K562 (cell line): Measurements from ENCODE around the gene NT5C1A. TPM values are rescaled to one million over a fixed set of nuclear protein-coding genes. Genes with fewer than 3 reads are reported as not detected.

Source experiments
- ATAC-seq: fragments of 200-7000 bp; cut with Tn5 transposase; 3 replicates; pipeline ENCODE4 v1.9.1; 2020; ENCODE audit warnings: moderate library complexity
- BruUV-seq: library from RNA; stranded (reverse); fragments of 400-500 nt; replicated peaks from 2 replicates; lab custom pipeline; 2021; lab: Mats Ljungman, UMichigan
- CTCF ChIA-PET: fragments of 300-600 bp; formaldehyde crosslinking; extraction: SDS; loops from one replicate; lab custom pipeline; 2021; ENCODE audit warnings: low intra/inter-chr PET ratio; lab: Yijun Ruan, JAX
- POLR2A ChIA-PET: fragments of 300-600, 350-650 bp; sonication (Branson Sonifier 250); formaldehyde crosslinking; extraction: SDS; loops from one replicate; lab custom pipeline; 2021; ENCODE audit warnings: antibody characterized with exemption, inconsistent platforms; lab: Yijun Ruan, JAX
- DNase-seq, 4 experiments: peaks; one replicate each; pipeline versions ENCODE4 v3.0.0 to v3.0.0-alpha.2; 2011 to 2018; ENCODE audit warnings: low spot score in 3 of 4, mixed read lengths in 3 of 4; ENCODE audit errors: extremely low read depth in 1 of 4
- FAIRE-seq: peaks from 2 replicates; lab custom pipeline; 2011; peaks lifted over from hg19 to GRCh38; lab: Jason Lieb, UNC
- H2AFZ ChIP-seq: 2 replicates; pipeline ENCODE4 v1.6.0; 2011; ENCODE audit warnings: low read depth, low read length, control low read depth, inconsistent platforms
- H3K27ac ChIP-seq: fragments of 200-600 bp; 3 replicates; pipeline ENCODE4 v1.8.0; 2011; ENCODE audit warnings: low read depth, mild to moderate bottlenecking, control low read depth, inconsistent platforms, low read length, moderate library complexity, mixed read lengths; ENCODE audit errors: extremely low read depth
- H3K27me3 ChIP-seq, 2 experiments: fragments of 300-600 bp in 1 of 2; 2 replicates in 1 of 2; 3 replicates in 1 of 2; pipeline versions ENCODE4 v1.6.0 to v1.8.0; 2011; ENCODE audit warnings: inconsistent platforms in 2 of 2, low read length in 2 of 2, mild to moderate bottlenecking in 1 of 2, mixed read lengths in 1 of 2, moderate library complexity in 1 of 2; ENCODE audit not compliant: control insufficient read depth in 2 of 2, insufficient read depth in 2 of 2
- H3K36me3 ChIP-seq: fragments of 300-600 bp; 3 replicates; pipeline ENCODE4 v1.8.0; 2011; ENCODE audit warnings: mild to moderate bottlenecking, low read length, inconsistent platforms; ENCODE audit not compliant: control insufficient read depth, insufficient read depth
- H3K4me1 ChIP-seq, 2 experiments: fragments of 200-600 bp in 1 of 2; replicated peaks in 1 of 2; 2 replicates in 1 of 2; 3 replicates in 1 of 2; pipeline versions ENCODE4 v1.5.1 to v1.8.0; 2011; ENCODE audit warnings: inconsistent platforms in 2 of 2, low read length in 2 of 2, mild to moderate bottlenecking in 1 of 2, mixed read lengths in 1 of 2, moderate library complexity in 1 of 2; ENCODE audit not compliant: control insufficient read depth in 2 of 2, insufficient read depth in 2 of 2
- H3K4me2 ChIP-seq: 2 replicates; pipeline ENCODE4 v1.6.1; 2011; ENCODE audit warnings: low read length, control low read depth, inconsistent platforms, mixed read lengths; ENCODE audit not compliant: insufficient read depth
- H3K4me3 ChIP-seq: fragments of 200-600 bp; sonication (generic), shearing (Covaris generic); 2 replicates; pipeline ENCODE4 v1.5.1; 2016; ENCODE audit warnings: control low read depth, inconsistent platforms
- H3K79me2 ChIP-seq: fragments of 200-600 bp; 3 replicates; pipeline ENCODE4 v1.8.0; 2011; ENCODE audit warnings: low read length, inconsistent platforms; ENCODE audit not compliant: control insufficient read depth, insufficient read depth
- H3K9ac ChIP-seq, 2 experiments: 2 replicates each; pipeline versions ENCODE4 v1.6.0 to v1.6.1; 2011; ENCODE audit warnings: low read depth in 2 of 2, low read length in 2 of 2, control low read depth in 1 of 2, inconsistent platforms in 1 of 2, mild to moderate bottlenecking in 1 of 2, mixed read lengths in 1 of 2; ENCODE audit not compliant: insufficient read depth in 1 of 2
- H3K9me1 ChIP-seq: one replicate; pipeline ENCODE4 v1.6.0; 2011; ENCODE audit warnings: inconsistent platforms, mild to moderate bottlenecking, low read length, moderate library complexity; ENCODE audit not compliant: control insufficient read depth, insufficient read depth
- H3K9me3 ChIP-seq: replicated peaks from 2 replicates; pipeline ENCODE4 v1.5.1; 2011; ENCODE audit warnings: low read depth, low read length, inconsistent platforms; ENCODE audit not compliant: control insufficient read depth, insufficient read depth
- H4K20me1 ChIP-seq: replicated peaks from 2 replicates; pipeline ENCODE4 v1.6.1; 2011; ENCODE audit warnings: low read length, inconsistent platforms, mixed read lengths; ENCODE audit not compliant: control insufficient read depth, insufficient read depth
- ADNP ChIP-seq: fragments of 200-800 bp; sonication (Bioruptor generic); IDR thresholded peaks from 2 replicates; pipeline ENCODE4 v1.6.1; 2016; ENCODE audit warnings: missing genetic modification characterization, missing compliant biosample characterization
- ASH1L ChIP-seq: fragments of 450-650 bp; IDR thresholded peaks from 2 replicates; pipeline ENCODE4 v1.6.1; 2018; ENCODE audit warnings: borderline replicate concordance, mild to moderate bottlenecking, low read depth; ENCODE audit not compliant: partially characterized antibody
- BCOR ChIP-seq: fragments of 450-650 bp; IDR thresholded peaks from 2 replicates; pipeline ENCODE4 v1.6.1; 2016
- CHD4 ChIP-seq: fragments of 200-600 bp; sonication (generic); IDR thresholded peaks from 3 replicates; pipeline ENCODE4 v1.6.1; 2012; ENCODE audit warnings: low read depth, mild to moderate bottlenecking, mixed read lengths, low read length, inconsistent platforms; ENCODE audit not compliant: insufficient read depth, insufficient replicate concordance, poor library complexity, severe bottlenecking
- GATA2 ChIP-seq: sonication (generic); formaldehyde crosslinking; IDR thresholded peaks from 2 replicates; pipeline ENCODE4 v1.4.0; 2020; ENCODE audit warnings: mild to moderate bottlenecking, missing genetic modification reagents
- KDM1A ChIP-seq, 2 experiments: fragments of 450-650 bp; IDR thresholded peaks; 2 replicates each; pipeline ENCODE4 v1.6.1; 2016; ENCODE audit warnings: mild to moderate bottlenecking in 2 of 2
- OTX1 ChIP-seq: fragments of 450-650 bp; formaldehyde crosslinking; IDR thresholded peaks from 2 replicates; pipeline ENCODE4 v1.4.0; 2022; ENCODE audit warnings: mild to moderate bottlenecking
- RBM25 ChIP-seq: fragments of 200-400 bp; formaldehyde crosslinking; IDR thresholded peaks from 2 replicates; pipeline ENCODE4 v1.6.1; 2018; ENCODE audit warnings: low read length, low read depth, moderate library complexity; ENCODE audit not compliant: severe bottlenecking
- RCOR1 ChIP-seq, 2 experiments: IDR thresholded peaks; 2 replicates each; pipeline ENCODE4 v1.6.1; 2012; ENCODE audit warnings: low read depth in 2 of 2, low read length in 2 of 2, borderline replicate concordance in 1 of 2, improper control_type of control experiment in 1 of 2
- SMARCA5 ChIP-seq: fragments of 450-650 bp; IDR thresholded peaks from 2 replicates; pipeline ENCODE4 v1.6.1; 2016
- XRCC4 ChIP-seq: IDR thresholded peaks from one replicate; pipeline ENCODE4 v1.6.1; 2011; ENCODE audit not compliant: insufficient read depth, insufficient read length; ENCODE audit errors: extremely low read depth
- ZBTB1 ChIP-seq: sonication (generic); formaldehyde crosslinking; IDR thresholded peaks from 2 replicates; pipeline ENCODE4 v1.8.1; 2023; ENCODE audit warnings: missing genetic modification reagents, low read depth, mild to moderate bottlenecking, borderline replicate concordance
- ZC3H11A ChIP-seq: IDR thresholded peaks from 2 replicates; pipeline ENCODE4 v1.6.1; 2012; ENCODE audit warnings: low read depth, low read length, improper control_type of control experiment
- ZNF224 ChIP-seq: sonication (generic); formaldehyde crosslinking; IDR thresholded peaks from 2 replicates; pipeline ENCODE4 v1.8.0; 2022; ENCODE audit warnings: mild to moderate bottlenecking, missing genetic modification reagents
- ZNF551 ChIP-seq: fragments of 250-450 bp; sonication (Bioruptor Pico); IDR thresholded peaks from 2 replicates; pipeline ENCODE4 v1.5.0; 2021; ENCODE audit warnings: mild to moderate bottlenecking, moderate library complexity
- ZSCAN32 ChIP-seq: fragments of 450-650 bp; formaldehyde crosslinking; IDR thresholded peaks from 2 replicates; pipeline ENCODE4 v1.4.0; 2020; ENCODE audit warnings: mild to moderate bottlenecking, moderate library complexity
- WGBS: fragments of 100-300 bp; shearing (Covaris generic); methylation state at CpG from one replicate; pipeline ENCODE4 v1.1.6; 2016; ENCODE audit warnings: low coverage, mixed read lengths; ENCODE audit not compliant: insufficient coverage; ENCODE audit errors: missing lambda C conversion rate; 5-methylcytosine and 5-hydroxymethylcytosine counted together
- in situ Hi-C: fragments of 300-500 bp; cut with MboI; formaldehyde crosslinking; loops from 4 replicates; pipeline ENCODE4 v1.15.0; 2018; ENCODE audit warnings: inconsistent platforms, mixed read lengths
- intact Hi-C: fragments of 100-400 bp; cut with micrococcal nuclease; formaldehyde crosslinking; loops from 2 replicates; pipeline ENCODE4 v1.14.2; 2022
- polyA plus RNA-seq, 8 experiments: library from polyadenylated mRNA; depleted of rRNA in 4 of 8; stranded (reverse) in 5 of 8; unstranded in 3 of 8; fragments of >200 nt; fragmentation: Nextera tagmentation in 2 of 8; fragmentation: Illumina TruSeq in 1 of 8; extraction: Ambion mirVana in 2 of 8; extraction: Trizol in 1 of 8; gene quantifications; 2 replicates each; pipeline versions ENCODE4 v1.2.1 to v1.2.3, GENCODE V29; 2011 to 2014; ENCODE audit warnings: inconsistent platforms in 1 of 8, missing spikeins in 1 of 8
- total RNA-seq, 7 experiments: library from RNA; depleted of rRNA in 6 of 7; stranded (reverse); fragments of >200 nt in 6 of 7; fragmentation: Illumina TruSeq in 2 of 7; extraction: Trizol in 2 of 7; gene quantifications; 2 replicates each; pipeline versions ENCODE4 v1.2.1 to v1.2.3, GENCODE V29; 2011 to 2021; ENCODE audit warnings: low replicate concordance in 1 of 7
- TF ChIP-seq, protein P1 (sequence below): sonication (generic); formaldehyde crosslinking; IDR thresholded peaks from 2 replicates; pipeline ENCODE4 v1.8.0; 2022; ENCODE audit warnings: missing genetic modification reagents, mild to moderate bottlenecking, borderline replicate concordance

Gene NT5C1A
- total and polyA plus RNA-seq, 9 of the 15 experiments (the other 6 are each of a cell fraction or from before 2014, with no cell fraction given) = not detected

DNA sequence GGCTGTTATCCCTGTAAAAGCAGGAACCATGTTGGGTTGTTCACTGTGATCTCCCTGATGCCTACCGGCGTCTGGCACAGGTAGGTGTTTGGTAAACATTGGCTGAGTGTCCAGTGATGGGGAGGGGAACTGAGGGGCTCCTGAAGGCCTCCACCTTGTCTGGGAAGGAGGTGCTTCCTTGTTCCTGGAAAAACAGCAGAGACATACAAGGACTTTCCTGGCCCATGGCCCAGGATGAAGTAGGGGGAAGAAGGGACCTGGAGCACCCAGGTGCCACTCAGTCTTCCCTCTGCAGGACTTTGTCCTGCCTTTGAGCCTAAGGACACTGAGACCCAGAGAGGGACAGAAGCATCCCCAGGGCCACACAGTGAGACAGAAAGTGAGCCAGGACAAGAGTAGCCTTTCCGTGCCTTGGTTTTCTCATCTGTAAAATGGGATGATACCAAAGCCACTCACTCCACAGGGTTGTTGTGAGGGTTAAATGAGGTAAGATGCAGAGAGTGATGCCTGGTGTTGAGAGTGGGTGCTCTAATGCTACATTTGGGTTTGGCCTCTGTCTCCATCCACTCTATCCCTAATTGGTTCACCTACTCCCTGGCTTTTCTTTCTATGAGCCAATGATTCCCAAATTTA, 26.4 kb downstream of the NT5C1A start:
- TF ChIP-seq ZSCAN32 (CRISPR knock-in tag) (no peak), ZC3H11A (no peak), CHD4 (peak; percentile 85), XRCC4 (no peak), KDM1A (IDR thresholded peaks at IDR 0.05) (peak; percentile 29 to 61; a peak in 3 of 4 replicates), ADNP (peak; percentile 76), ZBTB1 (no peak), BCOR (peak; percentile 90), ZNF551 (CRISPR knock-in tag) (no peak), RBM25 (peak; percentile 86), RCOR1 (IDR thresholded peaks at IDR 0.05; ENCODE audit: borderline replicate concordance in 1 of 2, low read depth in 2 of 2, low read length in 2 of 2) (peak in 1 of 2 experiments; percentile 38; a peak in 1 of 4 replicates), ZNF224 (CRISPR knock-in tag) (no peak), OTX1 (CRISPR knock-in tag) (no peak), SMARCA5 (peak; percentile 42; the same call in 1 of the 2 replicates), ASH1L (no peak), GATA2 (CRISPR knock-in tag) (0 out of 2 replicates have a peak, but pooled peaks have one; percentile 0)
- TF ChIP-seq, protein P1, sequence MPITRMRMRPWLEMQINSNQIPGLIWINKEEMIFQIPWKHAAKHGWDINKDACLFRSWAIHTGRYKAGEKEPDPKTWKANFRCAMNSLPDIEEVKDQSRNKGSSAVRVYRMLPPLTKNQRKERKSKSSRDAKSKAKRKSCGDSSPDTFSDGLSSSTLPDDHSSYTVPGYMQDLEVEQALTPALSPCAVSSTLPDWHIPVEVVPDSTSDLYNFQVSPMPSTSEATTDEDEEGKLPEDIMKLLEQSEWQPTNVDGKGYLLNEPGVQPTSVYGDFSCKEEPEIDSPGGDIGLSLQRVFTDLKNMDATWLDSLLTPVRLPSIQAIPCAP (CRISPR knock-in tag) = no peak
- Histone ChIP-seq H2AFZ (no peak overlapping the region), H3K4me1 (peaks cover 5 to 8% of the 10 kb centered on the region in 2 experiments; a peak in 3 of 5 replicates), H3K9me3 (no peaks in the 10 kb centered on the region), H3K4me3 (no peak overlapping the region), H4K20me1 (0 out of 2 replicates have a peak, but pooled peaks cover 4% of the 10 kb centered on the region), H3K9me1 (no peaks in the 10 kb centered on the region), H3K36me3 (no peaks in the 10 kb centered on the region), H3K27me3 (peaks cover 9 to 34% of the 10 kb centered on the region in 2 experiments; a peak in 3 of 5 replicates), H3K4me2 (no peak overlapping the region), H3K27ac (no peak overlapping the region), H3K9ac (no peak overlapping the region), H3K79me2 (no peaks in the 10 kb centered on the region)
- intact Hi-C loops (no loop called here), in situ Hi-C loops (no loop called here)
- ChIA-PET POLR2A (no interaction called here), CTCF (no interaction called here)
- whole genome bisulfite sequencing = 16% methylated on average over 3 of the region's 3 CpGs
- DNase-seq = no peak
- FAIRE-seq = no peak
- no peak for ATAC-seq
- no TSS peak for BruUV-seq
